Ectodermal cell (in vitro differentiated cells): Measurements from ENCODE around the gene ANKRD11. TPM values are rescaled to one million over a fixed set of nuclear protein-coding genes. Genes with fewer than 3 reads are reported as not detected.
A peak's percentile ranks its signal among the peaks of the same experiment; 100 is the strongest.

Source experiments
- H3K27ac ChIP-seq: 2 replicates; pipeline ENCODE4 v1.7.0; 2013; ENCODE audit warnings: mild to moderate bottlenecking, low read depth, low read length; ENCODE audit not compliant: insufficient read depth, poor library complexity, severe bottlenecking
- H3K27me3 ChIP-seq: 2 replicates; pipeline ENCODE4 v1.7.0; 2013; ENCODE audit warnings: mild to moderate bottlenecking, low read length; ENCODE audit not compliant: insufficient read depth, control insufficient read depth, poor library complexity, severe bottlenecking
- H3K36me3 ChIP-seq: one replicate; pipeline ENCODE4 v1.7.0; 2013; ENCODE audit warnings: low read length; ENCODE audit not compliant: control insufficient read depth, insufficient read depth
- H3K4me1 ChIP-seq: one replicate; pipeline ENCODE4 v1.7.0; 2013; ENCODE audit warnings: low read length; ENCODE audit not compliant: control insufficient read depth, insufficient read depth
- H3K4me3 ChIP-seq: 2 replicates; pipeline ENCODE4 v1.7.0; 2013; ENCODE audit warnings: low read depth, low read length, control low read depth; ENCODE audit not compliant: insufficient read depth
- H3K9me3 ChIP-seq: 2 replicates; pipeline ENCODE4 v1.7.0; 2013; ENCODE audit warnings: mild to moderate bottlenecking, low read length, moderate library complexity; ENCODE audit not compliant: control insufficient read depth
- WGBS, 2 experiments: methylation state at CpG; one replicate each; pipeline ENCODE4 v1.1.7; 2013; ENCODE audit warnings: missing lambda C conversion rate in 2 of 2; 5-methylcytosine and 5-hydroxymethylcytosine counted together
- polyA plus RNA-seq, 4 experiments: library from polyadenylated mRNA; stranded (reverse); fragments of 50-300 nt; gene quantifications; one replicate each; pipeline ENCODE4 v1.2.3, GENCODE V29; 2013

Gene ANKRD11
- polyA plus RNA-seq (2013, experiment 1 of 4), result 122 TPM
- polyA plus RNA-seq (2013, experiment 2 of 4), result 130 TPM
- 79.6 TPM for polyA plus RNA-seq (2013, experiment 3 of 4)
- polyA plus RNA-seq (2013, experiment 4 of 4), result 97.7 TPM

GRCh38 chr16:89490439-89491237 lies at the start of gene ANKRD11:
ANKRD11 (minus strand) TSS chr16:89490561; CDS start chr16:89317019, 173,542 bp downstream.
- Histone ChIP-seq H3K36me3 (no peaks in the 10 kb centered on the region), H3K27ac (peak within 1 kb of the TSS; percentile 91), H3K27me3 (no peaks in the 10 kb centered on the region), H3K4me3 (peak within 1 kb of the TSS; percentile 98), H3K9me3 (no peaks in the 10 kb centered on the region), H3K4me1 (peaks cover 21% of the 10 kb centered on the region)
- 0 to 1% methylated on average over 96 of the region's 96 CpGs for WGBS, 2 experiments

- Histone ChIP-seq H3K4me1 (no peaks in the 10 kb centered on the region), H3K4me3 (no peak overlapping the region), H3K36me3 (peaks cover 32% of the 10 kb centered on the region), H3K27ac (no peak overlapping the region), H3K9me3 (no peaks in the 10 kb centered on the region), H3K27me3 (no peaks in the 10 kb centered on the region)
- 96 to 97% methylated on average over 12 of the region's 12 CpGs for WGBS, 2 experiments
Observed at GRCh38 chr16:89538286-89538685, 47.9 kb upstream of the ANKRD11 start.

- peaks cover 39% of the 10 kb centered on the region for H3K36me3 ChIP-seq
- 95 to 96% methylated on average over 7 of the region's 7 CpGs for WGBS, 2 experiments
- no peak overlapping the region for H3K4me3 ChIP-seq
Observed at GRCh38 chr16:89537549-89537925, 47.2 kb upstream of the ANKRD11 start.

GRCh38 chr16:89536886-89537548 lies 46.7 kb upstream of the ANKRD11 start:
- H3K9me3 ChIP-seq, result no peaks in the 10 kb centered on the region
- no peaks in the 10 kb centered on the region for H3K4me1 ChIP-seq
- WGBS, 2 experiments, result 94% methylated on average over 36 of the region's 36 CpGs
- H3K27me3 ChIP-seq, result no peaks in the 10 kb centered on the region
- peaks cover 43% of the 10 kb centered on the region for H3K36me3 ChIP-seq
- no peak overlapping the region for H3K27ac ChIP-seq
- no peak overlapping the region for H3K4me3 ChIP-seq

More at GRCh38 chr16:89537549-89537925, 47.2 kb upstream of the ANKRD11 start:
- no peaks in the 10 kb centered on the region for H3K27me3 ChIP-seq
- no peaks in the 10 kb centered on the region for H3K4me1 ChIP-seq
- no peaks in the 10 kb centered on the region for H3K9me3 ChIP-seq
- H3K27ac ChIP-seq, result no peak overlapping the region

GRCh38 chr16:89536371-89536770 lies 46.0 kb upstream of the ANKRD11 start:
- no peak overlapping the region for H3K27ac ChIP-seq
- H3K9me3 ChIP-seq, result no peaks in the 10 kb centered on the region
- no peaks in the 10 kb centered on the region for H3K27me3 ChIP-seq
- WGBS, 2 experiments, result 95 to 98% methylated on average over 19 to 20 of the region's 24 CpGs
- peaks cover 43% of the 10 kb centered on the region for H3K36me3 ChIP-seq
- H3K4me1 ChIP-seq, result no peaks in the 10 kb centered on the region
- H3K4me3 ChIP-seq, result no peak overlapping the region

GRCh38 chr16:89534252-89534756 lies 43.9 kb upstream of the ANKRD11 start:
- Histone ChIP-seq H3K27ac (no peak overlapping the region), H3K27me3 (no peaks in the 10 kb centered on the region), H3K4me1 (no peaks in the 10 kb centered on the region), H3K4me3 (no peak overlapping the region), H3K36me3 (peaks cover 56% of the 10 kb centered on the region), H3K9me3 (no peaks in the 10 kb centered on the region)
- WGBS, 2 experiments, result 96 to 97% methylated on average over 11 of the region's 11 CpGs

- Histone ChIP-seq H3K36me3 (peaks cover 62% of the 10 kb centered on the region), H3K27ac (no peak overlapping the region), H3K27me3 (no peaks in the 10 kb centered on the region), H3K4me1 (no peaks in the 10 kb centered on the region), H3K4me3 (no peak overlapping the region), H3K9me3 (no peaks in the 10 kb centered on the region)
- 96% methylated on average over 31 of the region's 31 CpGs for WGBS, 2 experiments
Observed at GRCh38 chr16:89531821-89532526, 41.6 kb upstream of the ANKRD11 start.

GRCh38 chr16:89530401-89531381 lies 40.3 kb upstream of the ANKRD11 start:
- H3K4me1 ChIP-seq, result no peaks in the 10 kb centered on the region
- H3K27me3 ChIP-seq, result no peaks in the 10 kb centered on the region
- H3K36me3 ChIP-seq, result peaks cover 72% of the 10 kb centered on the region
- WGBS, 2 experiments, result 95% methylated on average over 37 of the region's 37 CpGs
- no peak overlapping the region for H3K4me3 ChIP-seq
- H3K27ac ChIP-seq, result no peak overlapping the region
- no peaks in the 10 kb centered on the region for H3K9me3 ChIP-seq

- Histone ChIP-seq H3K27ac (no peak overlapping the region), H3K27me3 (no peaks in the 10 kb centered on the region), H3K4me3 (no peak overlapping the region), H3K4me1 (no peaks in the 10 kb centered on the region), H3K36me3 (peaks cover 71% of the 10 kb centered on the region), H3K9me3 (no peaks in the 10 kb centered on the region)
- 90 to 91% methylated on average over 16 of the region's 16 CpGs for WGBS, 2 experiments
Observed at GRCh38 chr16:89529097-89529496, 38.7 kb upstream of the ANKRD11 start.
